Kidney (tissue), 14 donors: ENCODE results near the gene DNAH3. TPM values are rescaled to one million over a fixed set of nuclear protein-coding genes. Genes with fewer than 3 reads are reported as not detected.

Source experiments
- DNase-seq, 5 donors: peaks; one replicate each; pipeline ENCODE4 v3.0.0-alpha.2; 2013 to 2020
- FAIRE-seq: peaks from 2 replicates; lab custom pipeline; 2012; peaks lifted over from hg19 to GRCh38; lab: Jason Lieb, UNC
- H3K27ac ChIP-seq, 2 donors: one replicate each; pipeline ENCODE4 v1.7.0; 2013; ENCODE audit warnings: low read depth in 2 of 2, low read length in 2 of 2, inconsistent platforms in 1 of 2
- H3K27me3 ChIP-seq: one replicate; pipeline ENCODE4 v1.7.1; 2013; ENCODE audit warnings: low read length, inconsistent platforms; ENCODE audit not compliant: control insufficient read depth, insufficient read depth
- H3K36me3 ChIP-seq, 3 donors: one replicate each; pipeline versions ENCODE4 v1.7.0 to v1.7.1; 2013; ENCODE audit warnings: low read length in 3 of 3, control low read depth in 1 of 3, inconsistent platforms in 1 of 3; ENCODE audit not compliant: insufficient read depth in 3 of 3, control insufficient read depth in 2 of 3
- H3K4me1 ChIP-seq, 3 donors: one replicate each; pipeline versions ENCODE4 v1.7.0 to v1.7.1; 2013; ENCODE audit warnings: low read length in 3 of 3, inconsistent platforms in 1 of 3, low read depth in 1 of 3; ENCODE audit not compliant: control insufficient read depth in 2 of 3, insufficient read depth in 2 of 3
- H3K4me3 ChIP-seq, 3 donors: one replicate each; pipeline versions ENCODE4 v1.7.0 to v1.8.1; 2013; ENCODE audit warnings: low read length in 3 of 3, control low read depth in 1 of 3, inconsistent platforms in 1 of 3
- H3K9ac ChIP-seq, 3 donors: one replicate each; pipeline versions ENCODE4 v1.7.0 to v1.7.1; 2013; ENCODE audit warnings: low read length in 3 of 3, control low read depth in 1 of 3, inconsistent platforms in 1 of 3
- H3K9me3 ChIP-seq, 3 donors: one replicate each; pipeline versions ENCODE4 v1.7.0 to v1.7.1; 2013; ENCODE audit warnings: low read length in 3 of 3, control low read depth in 1 of 3, inconsistent platforms in 1 of 3; ENCODE audit not compliant: control insufficient read depth in 2 of 3, insufficient read depth in 1 of 3
- intact Hi-C: fragments of 100-400 bp; cut with DNase I; formaldehyde crosslinking; loops from one replicate; pipeline ENCODE4 v1.11.1; 2022
- polyA plus RNA-seq: library from polyadenylated mRNA; stranded (reverse); fragments of 350-450 nt; fragmentation: Illumina TruSeq; extraction: RNeasy Lipid Tissue Mini Kit (QIAGEN cat#74804); gene quantifications from one replicate; pipeline ENCODE4 v1.2.3, GENCODE V29; 2014; ENCODE audit warnings: low read depth, low replicate concordance; ENCODE audit not compliant: insufficient read depth
- total RNA-seq: library from RNA; stranded (reverse); fragmentation: NEBNext Ultra II Directional; extraction: Animal tissue kit (Norgen Biotek cat#: 25700); gene quantifications from one replicate; pipeline ENCODE4 v1.2.1, GENCODE V29; 2021
- TF ChIP-seq, protein P1 (sequence below): IDR thresholded peaks from 3 replicates; pipeline ENCODE4 v1.5.1; 2012; ENCODE audit warnings: mild to moderate bottlenecking, moderate library complexity, borderline replicate concordance; ENCODE audit not compliant: insufficient read depth; ENCODE audit errors: extremely low read depth
- donor health status: control.
- donor health status: control.
- donor health status: control.
- donor health status: control.
- donor health status: control.
- donor health status: DM: yes; HTN: yes; CAD: no.
- donor health status: Normal renal cell carcinoma (clear cell type).

DNAH3 gene
- total and polyA plus RNA-seq, 2 donors from 2014 or later: 0.19 to 0.57 TPM

- no peak for FAIRE-seq
- no peaks in the 10 kb centered on the region for H3K4me1 ChIP-seq
- no peaks in the 10 kb centered on the region for H3K36me3 ChIP-seq
- H3K27ac ChIP-seq: no peak overlapping the region
- TF ChIP-seq, protein P1, sequence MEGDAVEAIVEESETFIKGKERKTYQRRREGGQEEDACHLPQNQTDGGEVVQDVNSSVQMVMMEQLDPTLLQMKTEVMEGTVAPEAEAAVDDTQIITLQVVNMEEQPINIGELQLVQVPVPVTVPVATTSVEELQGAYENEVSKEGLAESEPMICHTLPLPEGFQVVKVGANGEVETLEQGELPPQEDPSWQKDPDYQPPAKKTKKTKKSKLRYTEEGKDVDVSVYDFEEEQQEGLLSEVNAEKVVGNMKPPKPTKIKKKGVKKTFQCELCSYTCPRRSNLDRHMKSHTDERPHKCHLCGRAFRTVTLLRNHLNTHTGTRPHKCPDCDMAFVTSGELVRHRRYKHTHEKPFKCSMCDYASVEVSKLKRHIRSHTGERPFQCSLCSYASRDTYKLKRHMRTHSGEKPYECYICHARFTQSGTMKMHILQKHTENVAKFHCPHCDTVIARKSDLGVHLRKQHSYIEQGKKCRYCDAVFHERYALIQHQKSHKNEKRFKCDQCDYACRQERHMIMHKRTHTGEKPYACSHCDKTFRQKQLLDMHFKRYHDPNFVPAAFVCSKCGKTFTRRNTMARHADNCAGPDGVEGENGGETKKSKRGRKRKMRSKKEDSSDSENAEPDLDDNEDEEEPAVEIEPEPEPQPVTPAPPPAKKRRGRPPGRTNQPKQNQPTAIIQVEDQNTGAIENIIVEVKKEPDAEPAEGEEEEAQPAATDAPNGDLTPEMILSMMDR: no peak
- no peaks in the 10 kb centered on the region for H3K9me3 ChIP-seq
- H3K27me3 ChIP-seq: no peaks in the 10 kb centered on the region
- DNase-seq: no peak
- H3K4me3 ChIP-seq: no peak overlapping the region
- no peak overlapping the region for H3K9ac ChIP-seq
- intact Hi-C loops: no loop called here
Measured at GRCh38 chr16:20938426-20938825, 212.2 kb downstream of the DNAH3 start.

DNA sequence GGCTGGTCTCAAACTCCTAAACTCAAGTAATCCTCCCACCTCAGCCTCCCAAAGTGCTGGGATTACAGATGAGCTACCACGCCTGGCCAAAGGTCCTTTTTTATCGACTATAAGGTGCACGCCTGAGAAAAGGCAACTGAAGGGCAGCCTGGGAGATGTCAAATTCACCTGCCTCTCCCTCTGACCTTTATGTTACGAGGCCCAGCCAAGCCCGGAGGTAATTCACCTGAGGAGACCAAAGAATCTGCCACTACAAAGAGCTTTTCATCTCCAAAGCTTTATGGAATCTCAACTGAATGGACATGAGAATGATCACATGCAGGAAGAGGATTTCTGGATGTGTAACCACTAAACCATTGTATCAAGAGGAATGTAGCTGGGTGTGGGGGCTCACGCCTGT lies 212.9 kb downstream of the DNAH3 start:
- no peak overlapping the region for H3K9ac ChIP-seq
- DNase-seq: no peak
- TF ChIP-seq, protein P1: no peak
- intact Hi-C loops: no loop called here
- H3K4me3 ChIP-seq: no peak overlapping the region
- no peaks in the 10 kb centered on the region for H3K4me1 ChIP-seq
- no peak overlapping the region for H3K27ac ChIP-seq
- H3K27me3 ChIP-seq: no peaks in the 10 kb centered on the region
- H3K36me3 ChIP-seq: no peaks in the 10 kb centered on the region
- FAIRE-seq: no peak
- no peaks in the 10 kb centered on the region for H3K9me3 ChIP-seq

DNA sequence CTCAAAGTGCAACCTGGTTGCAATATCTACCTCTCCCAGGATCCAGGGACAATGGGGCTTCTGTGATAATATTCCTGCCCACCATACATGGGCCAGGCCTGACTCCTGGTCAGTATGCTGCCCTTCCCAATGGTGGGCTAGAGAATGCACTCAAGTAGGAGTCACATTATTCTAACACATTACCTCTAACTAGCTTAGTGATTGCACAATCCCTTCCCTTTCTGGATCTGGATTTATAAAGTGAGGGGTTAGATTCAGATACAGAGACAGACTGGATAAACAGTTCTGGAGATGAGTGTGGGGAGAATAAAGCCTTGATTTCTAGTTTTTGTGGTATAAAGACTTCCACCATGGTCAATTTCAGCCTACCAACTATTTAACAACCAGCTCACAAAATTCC lies 217.1 kb downstream of the DNAH3 start:
- FAIRE-seq (no peak), DNase-seq (no peak)
- Histone ChIP-seq H3K4me3 (no peak overlapping the region), H3K27me3 (no peaks in the 10 kb centered on the region), H3K27ac (no peak overlapping the region), H3K4me1 (no peaks in the 10 kb centered on the region), H3K9me3 (no peaks in the 10 kb centered on the region), H3K9ac (no peak overlapping the region), H3K36me3 (no peaks in the 10 kb centered on the region)
- TF ChIP-seq, protein P1: no peak
- intact Hi-C loops: no loop called here

DNA sequence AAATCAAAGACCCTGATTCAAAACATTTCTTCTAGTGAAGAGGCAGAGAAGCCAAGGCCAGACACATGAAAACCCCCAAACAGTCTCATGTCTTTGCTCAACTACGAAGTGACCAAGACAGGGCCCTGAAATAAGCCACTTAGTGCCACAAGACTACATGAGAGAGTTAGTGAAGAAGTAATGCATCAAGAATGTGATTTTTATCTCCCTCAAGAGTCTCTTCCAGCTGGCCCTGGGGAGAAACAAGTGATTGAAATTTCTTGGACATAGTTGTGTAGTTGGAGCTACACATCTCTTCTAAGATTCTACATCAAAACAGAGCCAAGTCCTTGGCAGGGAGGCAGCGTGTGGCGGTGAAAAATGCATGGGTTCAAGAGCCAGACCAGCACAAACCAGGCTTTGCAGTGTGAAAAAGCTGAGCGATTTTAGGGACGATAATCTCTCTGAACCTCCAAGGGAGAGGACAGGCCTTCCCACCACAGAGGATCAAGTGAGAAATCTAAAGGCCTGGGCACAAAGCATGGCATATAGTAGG lies 219.5 kb downstream of the DNAH3 start:
- Histone ChIP-seq H3K9ac (no peak overlapping the region), H3K4me1 (no peaks in the 10 kb centered on the region), H3K27me3 (no peaks in the 10 kb centered on the region), H3K36me3 (no peaks in the 10 kb centered on the region), H3K9me3 (no peaks in the 10 kb centered on the region), H3K4me3 (no peak overlapping the region), H3K27ac (no peak overlapping the region)
- intact Hi-C loops: no loop called here
- FAIRE-seq (no peak), DNase-seq (no peak)
- TF ChIP-seq, protein P1: no peak
